ENCODE results near the gene CISD3.

CISD3 gene, protein sequence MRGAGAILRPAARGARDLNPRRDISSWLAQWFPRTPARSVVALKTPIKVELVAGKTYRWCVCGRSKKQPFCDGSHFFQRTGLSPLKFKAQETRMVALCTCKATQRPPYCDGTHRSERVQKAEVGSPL

DNA sequence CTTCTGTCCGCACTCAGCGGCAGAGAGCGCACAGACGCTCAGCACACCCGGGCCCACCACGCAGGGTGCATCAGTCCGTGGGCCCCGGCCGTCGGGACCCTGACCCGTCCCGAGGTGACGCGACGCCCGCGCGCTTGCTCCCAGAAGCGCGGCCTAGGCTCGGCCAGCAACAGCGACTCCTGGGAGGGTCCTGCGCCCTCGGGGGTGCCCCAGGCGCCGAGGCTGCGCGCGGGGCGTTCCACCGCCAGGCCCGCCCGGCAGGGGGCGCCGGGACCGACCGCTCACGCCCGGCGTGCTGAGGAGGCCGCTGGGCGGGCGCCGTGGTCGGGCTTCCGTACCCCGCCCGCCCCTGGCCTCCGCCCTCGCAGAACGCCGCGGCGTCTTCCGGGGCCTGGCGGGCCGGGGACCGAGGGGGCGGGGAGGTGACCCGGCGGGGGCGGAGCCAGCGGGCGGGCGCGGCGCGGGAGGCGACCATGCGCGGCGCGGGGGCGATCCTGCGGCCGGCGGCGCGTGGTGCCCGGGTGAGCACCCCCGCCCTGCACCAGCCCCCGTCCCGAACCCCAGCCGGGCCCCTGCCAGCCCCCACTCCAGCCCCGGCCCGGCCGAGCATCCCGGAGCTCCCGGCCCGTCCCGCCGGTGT lies at the start of gene CISD3:
Gene CISD3, plus strand, starts transcription at position 456 of the 640 bp plus-strand sequence. Its CDS starts 18 bp downstream, at position 474.
- DNase-seq = peak; percentile 93

- no peak for DNase-seq
Observed at GRCh38 chr17:38681096-38681495, 49.0 kb upstream of the CISD3 start.

- no peak for DNase-seq
Observed at GRCh38 chr17:38685491-38685890, 44.6 kb upstream of the CISD3 start.

GRCh38 chr17:38687286-38687685 lies 42.9 kb upstream of the CISD3 start:
- DNase-seq = no peak

DNA sequence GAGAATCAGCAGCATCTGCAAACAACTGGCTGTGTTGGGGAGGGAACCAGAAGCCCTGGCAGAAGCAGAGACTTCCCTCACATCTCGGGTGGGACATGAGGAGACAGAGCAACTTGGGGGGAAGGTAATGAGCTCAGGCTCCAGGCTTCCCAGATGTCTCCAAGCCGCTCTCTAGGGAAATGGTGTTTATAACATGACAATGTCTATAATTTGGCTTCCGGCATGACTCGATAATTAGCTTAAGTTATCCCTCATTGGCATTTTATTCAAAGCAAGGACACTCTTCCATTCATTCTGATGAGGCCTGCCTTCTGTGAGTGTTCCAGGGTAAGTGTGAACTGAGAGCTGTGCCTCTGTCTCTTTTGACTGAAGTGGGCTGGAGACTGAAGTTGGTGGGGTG lies 39.8 kb upstream of the CISD3 start:
- DNase-seq = no peak

GRCh38 chr17:38691154-38691553 lies 39.0 kb upstream of the CISD3 start:
- DNase-seq = no peak

- no peak for DNase-seq
Observed at GRCh38 chr17:38693700-38694329, 36.3 kb upstream of the CISD3 start.

- no peak for DNase-seq
Observed at GRCh38 chr17:38697061-38697820, 32.9 kb upstream of the CISD3 start.

DNA sequence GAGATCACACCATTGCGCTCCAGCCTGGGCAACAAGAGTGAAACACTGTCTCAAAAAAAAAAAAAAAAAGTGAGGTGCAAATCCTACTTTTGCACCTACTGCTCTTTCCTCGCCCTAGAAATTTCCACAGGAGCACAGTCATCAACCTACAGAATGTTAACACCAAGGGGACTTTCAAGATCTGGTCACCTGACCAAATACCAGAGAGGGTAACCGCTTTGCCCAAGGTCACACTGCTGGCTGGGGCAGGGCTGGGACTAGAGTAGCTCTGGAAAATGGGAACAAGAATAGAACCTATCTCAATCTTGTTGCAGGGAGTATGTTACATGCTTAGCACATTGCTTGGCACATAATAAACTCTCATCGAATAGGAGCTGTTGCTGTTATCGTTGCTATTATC lies 31.4 kb upstream of the CISD3 start:
- DNase-seq = no peak

DNA sequence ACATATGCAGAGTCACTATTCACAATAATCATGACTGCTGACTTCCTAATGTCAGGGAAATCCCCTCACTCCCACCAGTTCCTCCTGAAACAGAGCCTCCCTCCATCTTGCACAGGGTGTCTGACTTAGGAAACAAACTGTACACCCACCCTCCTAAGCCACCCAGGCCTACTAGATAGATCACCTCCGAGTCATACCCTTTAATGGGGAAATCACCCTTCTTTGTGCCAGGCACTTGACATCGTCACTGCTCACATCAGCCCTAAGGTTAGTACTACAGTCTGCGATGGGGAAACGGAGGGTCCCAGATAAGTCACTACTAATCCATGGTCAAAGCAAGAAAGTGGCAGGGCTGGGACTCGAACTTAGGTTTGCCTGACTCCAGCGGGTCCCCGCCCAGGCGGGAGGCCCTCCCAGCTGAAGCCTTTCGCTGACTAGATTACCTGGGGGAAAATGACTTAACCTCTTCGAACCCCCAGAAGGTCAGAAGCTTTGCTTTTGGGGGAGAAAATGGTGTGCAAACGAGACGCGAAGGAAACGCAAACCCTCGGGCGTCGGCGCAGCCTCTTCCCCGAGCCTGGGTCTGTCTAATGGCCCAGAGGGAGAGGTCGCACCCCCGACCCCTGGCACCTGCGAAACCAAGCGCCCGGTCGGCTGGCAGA lies 28.5 kb upstream of the CISD3 start:
- no peak for DNase-seq

DNA sequence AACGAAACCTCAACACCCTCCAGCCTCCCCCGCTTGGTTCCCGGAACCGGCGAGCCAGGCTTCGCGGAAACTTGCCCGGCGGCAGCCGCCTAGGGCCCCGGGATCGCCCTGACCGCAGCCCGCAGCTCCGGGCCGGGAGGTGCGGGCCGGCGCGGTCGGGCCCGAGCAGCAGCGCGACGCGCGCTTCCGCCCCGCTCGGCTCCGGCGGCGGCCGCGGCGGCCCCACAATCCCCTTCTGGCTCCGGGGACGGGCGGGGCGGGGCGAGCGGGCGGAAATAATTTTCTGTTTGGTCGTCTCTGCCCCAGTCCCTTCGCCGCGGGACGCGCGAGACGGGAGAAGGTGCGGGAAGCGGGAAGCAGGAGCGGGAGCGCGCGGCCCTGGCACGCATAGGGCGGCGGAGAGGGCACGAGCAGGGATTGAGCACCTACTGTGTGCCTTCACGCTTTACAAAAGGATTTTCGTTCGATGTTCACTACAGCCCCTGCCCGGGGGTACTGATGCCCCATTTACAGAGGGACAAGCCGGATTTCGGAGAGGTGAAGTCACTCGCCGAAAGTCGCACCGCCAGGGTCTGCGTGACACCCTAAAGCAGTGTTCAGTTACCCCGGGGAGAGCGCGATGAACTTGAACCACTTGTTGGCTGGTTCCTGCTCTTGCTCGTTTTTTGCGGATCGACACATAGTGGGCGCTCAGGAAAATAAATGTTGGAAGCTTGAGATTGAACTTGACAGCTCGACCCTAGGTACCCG lies 27.8 kb upstream of the CISD3 start:
- DNase-seq = peak; percentile 95

- no peak for DNase-seq
Observed at GRCh38 chr17:38702916-38703741, 27.0 kb upstream of the CISD3 start.

DNA sequence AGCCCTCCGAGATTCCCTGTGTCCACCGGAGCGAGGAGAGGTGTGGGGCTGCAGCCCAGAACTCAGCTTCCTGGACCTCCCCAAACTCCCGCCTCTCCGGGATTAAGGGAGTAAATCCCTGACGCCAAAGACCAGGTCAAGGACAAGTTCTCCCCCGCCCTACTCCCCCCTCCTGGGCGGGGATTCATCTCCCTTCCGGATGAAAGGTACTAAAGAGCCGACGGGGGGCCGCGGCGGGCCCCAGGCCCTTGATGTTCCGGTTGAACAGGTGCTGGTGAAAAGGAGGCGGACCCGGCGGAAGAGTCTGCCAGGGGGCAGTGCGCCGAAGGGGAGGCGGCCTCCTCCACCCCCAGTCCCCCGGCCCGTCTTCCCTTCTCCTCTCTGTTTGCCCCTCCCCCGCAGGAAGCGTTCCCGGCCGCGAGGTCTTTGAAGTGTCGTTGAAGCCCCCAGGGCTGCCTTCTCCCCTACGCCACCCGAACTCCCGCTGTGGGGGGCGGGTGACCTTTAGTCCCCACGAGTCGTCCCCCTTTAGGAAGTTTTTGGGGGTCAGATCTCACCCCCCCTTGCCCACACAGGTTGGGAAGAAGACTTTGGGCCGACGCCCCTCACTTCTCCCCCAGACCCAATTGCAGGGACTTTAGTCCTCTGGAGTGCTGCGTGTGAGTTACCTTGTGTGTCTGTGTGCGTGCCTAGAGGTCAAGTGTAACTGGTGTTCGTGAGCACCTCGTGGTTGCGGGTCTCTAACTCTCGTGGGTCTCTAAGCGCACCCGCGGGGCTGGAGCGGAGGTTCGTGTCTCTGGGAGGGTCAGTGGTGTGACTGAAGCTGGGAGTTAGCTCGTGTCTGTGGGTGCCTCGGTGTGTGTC lies 26.2 kb upstream of the CISD3 start:
- peak; percentile 97 for DNase-seq

- DNase-seq = peak; percentile 87
Observed at GRCh38 chr17:38704606-38705522, 25.3 kb upstream of the CISD3 start, which contains the start of gene MLLT6. MLLT6 (plus strand) TSS chr17:38705273; CDS start chr17:38705633, 360 bp downstream.

DNA sequence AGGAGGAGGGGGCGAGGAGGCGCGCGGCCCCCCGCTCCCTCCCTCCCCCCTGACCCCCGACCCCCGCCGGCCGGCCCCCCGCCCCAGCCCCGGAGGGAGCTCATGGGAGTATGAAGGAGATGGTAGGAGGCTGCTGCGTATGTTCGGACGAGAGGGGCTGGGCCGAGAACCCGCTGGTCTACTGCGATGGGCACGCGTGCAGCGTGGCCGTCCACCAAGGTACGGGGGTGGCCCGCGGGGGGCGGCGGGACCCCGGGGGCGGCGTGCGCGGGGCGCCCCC lies 24.7 kb upstream of the CISD3 start:
- DNase-seq = no peak

DNA sequence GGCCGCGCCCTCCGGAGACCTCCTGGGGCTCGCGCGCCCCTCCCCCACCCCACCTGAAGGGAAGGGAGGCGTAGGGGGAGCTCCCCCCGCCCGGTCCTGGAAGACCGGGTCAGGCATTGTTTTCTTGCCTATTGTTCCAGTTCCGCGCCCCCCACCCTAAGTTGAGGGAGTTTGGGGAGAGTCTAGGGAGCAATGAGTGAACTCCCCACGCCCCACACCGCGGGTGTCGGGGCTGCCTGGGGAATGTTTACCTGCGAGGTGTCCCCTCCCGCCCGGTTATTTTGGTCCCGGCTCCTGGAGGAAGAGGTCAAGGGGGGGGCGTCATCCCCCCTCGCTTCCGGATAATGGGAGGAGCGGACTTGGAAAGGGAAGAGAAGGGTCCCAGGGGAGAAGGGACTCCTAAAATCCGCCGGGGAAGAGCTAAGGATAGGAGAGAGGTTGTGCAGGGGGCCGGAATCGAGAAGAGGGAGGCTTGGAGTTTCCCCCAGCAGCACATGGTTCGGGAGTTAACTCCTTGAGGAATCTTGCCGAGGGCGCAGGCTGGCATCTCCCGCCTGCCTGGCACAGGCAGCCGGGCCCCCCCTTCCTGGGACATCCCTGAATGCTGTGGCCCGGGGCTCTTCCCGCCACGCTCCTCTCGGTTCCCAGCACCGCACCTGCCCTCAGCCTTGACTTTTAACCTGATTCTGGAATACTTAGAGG lies 24.2 kb upstream of the CISD3 start:
- DNase-seq = peak; percentile 76

GRCh38 chr17:38706505-38707216 lies 23.5 kb upstream of the CISD3 start:
- DNase-seq = no peak

- DNase-seq = no peak
Observed at GRCh38 chr17:38707678-38708351, 22.3 kb upstream of the CISD3 start.
